HepG2 (cell line): ENCODE results near the gene CERS5. TPM values are rescaled to one million over a fixed set of nuclear protein-coding genes. Genes with fewer than 3 reads are reported as not detected.
A peak's percentile ranks its signal among the peaks of the same experiment; 100 is the strongest.

Source experiments
- BHLHE40 ChIP-seq: IDR thresholded peaks from 2 replicates; pipeline ENCODE4 v1.6.1; 2011; ENCODE audit warnings: low read length, improper control_type of control experiment
- FOXA3 ChIP-seq: IDR thresholded peaks from 2 replicates; pipeline ENCODE4 v1.6.1; 2016; ENCODE audit warnings: missing genetic modification reagents, missing compliant biosample characterization
- PRMT3 ChIP-seq: sonication (generic); formaldehyde crosslinking; IDR thresholded peaks from 2 replicates; pipeline ENCODE4 v1.8.1; 2022; ENCODE audit warnings: low read depth, mild to moderate bottlenecking, moderate library complexity, missing genetic modification reagents, borderline replicate concordance
- RFX5 ChIP-seq: IDR thresholded peaks from 2 replicates; pipeline ENCODE4 v1.6.1; 2011; ENCODE audit warnings: low read depth, low read length, improper control_type of control experiment
- SOX6 ChIP-seq, 2 experiments: fragments of 450-650 bp in 1 of 2; sonication (generic) in 1 of 2; formaldehyde crosslinking in 1 of 2; IDR thresholded peaks; 2 replicates each; pipeline versions ENCODE4 v1.4.0 to v1.6.1; 2017 to 2020; ENCODE audit warnings: antibody characterized with exemption in 1 of 2, mild to moderate bottlenecking in 1 of 2, missing genetic modification reagents in 1 of 2
- TCF12 ChIP-seq, 2 experiments: fragments of 450-650 bp in 1 of 2; sonication (generic) in 1 of 2; formaldehyde crosslinking in 1 of 2; IDR thresholded peaks; 2 replicates each; pipeline versions ENCODE4 v1.6.1 to v1.8.0; 2017 to 2022; ENCODE audit warnings: antibody characterized with exemption in 1 of 2, mild to moderate bottlenecking in 1 of 2, missing genetic modification reagents in 1 of 2, moderate library complexity in 1 of 2
- ZMYM3 ChIP-seq: sonication (generic); formaldehyde crosslinking; IDR thresholded peaks from 2 replicates; pipeline ENCODE4 v1.5.1; 2020; ENCODE audit warnings: mild to moderate bottlenecking, missing genetic modification reagents
- ZNF276 ChIP-seq: sonication (generic); formaldehyde crosslinking; IDR thresholded peaks from 2 replicates; pipeline ENCODE4 v1.4.0; 2020; ENCODE audit warnings: mild to moderate bottlenecking, low read depth, missing genetic modification reagents
- ZNF335 ChIP-seq: sonication (generic); formaldehyde crosslinking; IDR thresholded peaks from 2 replicates; pipeline ENCODE4 v1.4.0; 2020; ENCODE audit warnings: missing genetic modification reagents
- ZNF350 ChIP-seq: sonication (generic); formaldehyde crosslinking; IDR thresholded peaks from 2 replicates; pipeline ENCODE4 v1.4.0; 2020; ENCODE audit warnings: mild to moderate bottlenecking, low read depth, missing genetic modification reagents, borderline replicate concordance
- ZNF556 ChIP-seq: sonication (generic); formaldehyde crosslinking; IDR thresholded peaks from 2 replicates; pipeline ENCODE4 v1.4.0; 2020; ENCODE audit warnings: mild to moderate bottlenecking, missing genetic modification reagents, borderline replicate concordance
- ZNF775 ChIP-seq: sonication (generic); formaldehyde crosslinking; IDR thresholded peaks from 2 replicates; pipeline ENCODE4 v1.4.0; 2020; ENCODE audit warnings: missing genetic modification reagents, mild to moderate bottlenecking, moderate library complexity, borderline replicate concordance
- ZNF792 ChIP-seq: IDR thresholded peaks from 2 replicates; pipeline ENCODE4 v1.6.1; 2016
- polyA plus RNA-seq, 8 experiments: library from polyadenylated mRNA; depleted of rRNA in 3 of 8; stranded (reverse) in 7 of 8; unstranded in 1 of 8; fragments of >200 nt; fragmentation: Illumina TruSeq in 4 of 8; extraction: Trizol in 4 of 8; gene quantifications; 2 replicates each; pipeline versions ENCODE4 v1.2.1 to v1.2.3, GENCODE V29; 2011 to 2016; ENCODE audit warnings: low read depth in 4 of 8, missing spikeins in 1 of 8, mixed read lengths in 1 of 8; ENCODE audit not compliant: insufficient read depth in 1 of 8
- total RNA-seq, 5 experiments: library from RNA; depleted of rRNA; stranded (reverse); fragments of >200 nt; fragmentation: Illumina TruSeq; extraction: Trizol; gene quantifications; 2 replicates each; pipeline ENCODE4 v1.2.3, GENCODE V29; 2016; ENCODE audit warnings: low read depth in 1 of 5
- TF ChIP-seq, protein P1 (sequence below): sonication (generic); formaldehyde crosslinking; IDR thresholded peaks from 2 replicates; pipeline ENCODE4 v1.5.0; 2020; ENCODE audit warnings: mild to moderate bottlenecking, missing genetic modification reagents, borderline replicate concordance
- TF ChIP-seq, protein P2 (sequence below): IDR thresholded peaks from 2 replicates; pipeline ENCODE4 v1.6.1; 2016; ENCODE audit warnings: missing compliant biosample characterization, missing genetic modification reagents, borderline replicate concordance
- TF ChIP-seq, protein P3 (sequence below): IDR thresholded peaks from 2 replicates; pipeline ENCODE4 v1.6.1; 2016; ENCODE audit warnings: missing compliant biosample characterization, missing genetic modification reagents, borderline replicate concordance
- TF ChIP-seq, protein P4 (sequence below): sonication (generic); formaldehyde crosslinking; conservative IDR thresholded peaks from 2 replicates; pipeline ENCODE4 v1.4.0; 2020; ENCODE audit warnings: missing genetic modification reagents

The CERS5 gene
- total and polyA plus RNA-seq, 2 of the 13 experiments (the other 11 are each of a cell fraction or from before 2014, with no cell fraction given) = 22.3 to 48.8 TPM

DNA sequence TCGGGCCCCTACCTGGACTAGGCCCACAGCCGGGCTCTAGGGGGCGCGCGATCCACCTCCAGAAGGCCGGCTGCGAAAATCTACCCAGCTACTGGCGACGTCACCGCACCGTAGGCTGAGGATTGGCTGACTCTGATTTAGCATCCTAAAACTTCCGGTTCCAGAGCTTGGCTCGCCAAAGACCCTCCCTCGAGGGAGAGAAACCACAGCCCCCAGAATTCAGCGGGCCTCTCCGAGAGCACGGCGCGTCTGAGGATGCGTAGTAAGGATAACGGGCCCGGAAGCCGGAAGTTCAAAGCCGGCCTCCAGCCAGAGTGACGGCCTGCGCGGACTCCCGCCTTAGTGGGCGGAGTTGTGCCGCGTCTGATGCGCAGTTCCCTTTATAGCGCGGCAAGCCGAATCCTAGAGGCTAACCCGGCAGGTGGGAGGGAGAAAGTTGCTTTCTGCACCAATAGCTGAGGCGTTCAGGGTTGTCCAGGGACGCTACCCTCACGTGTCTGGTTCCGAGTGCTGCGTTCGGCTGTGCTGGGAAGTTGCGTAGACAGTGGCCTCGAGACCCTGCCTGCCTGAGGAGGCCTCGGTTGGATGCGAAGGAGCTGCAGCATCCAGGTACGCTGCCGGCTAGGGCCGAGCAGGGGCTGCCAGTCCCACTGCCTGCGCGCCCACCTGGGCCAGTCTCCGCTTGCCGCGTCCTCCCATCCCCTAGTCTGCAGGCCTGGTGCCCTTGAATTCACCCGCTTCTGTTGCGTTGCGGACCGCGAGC is 55.3 kb downstream of the CERS5 start, which contains the start of gene COX14 (continued):
- TF ChIP-seq PRMT3 (CRISPR knock-in tag) = no peak
- TF ChIP-seq ZNF775 (CRISPR knock-in tag) = no peak
- TF ChIP-seq ZNF350 (CRISPR knock-in tag) = peak; percentile 86
- peak; percentile 14; the same call in 1 of the 2 replicates for TF ChIP-seq FOXA3
- TF ChIP-seq ZNF792 (CRISPR knock-in tag) = no peak
- TF ChIP-seq BHLHE40 = peak; percentile 92
- 0 out of 2 replicates have a peak, but pooled peaks have one; percentile 57 for TF ChIP-seq ZNF556 (CRISPR knock-in tag)
- TF ChIP-seq, protein P1, sequence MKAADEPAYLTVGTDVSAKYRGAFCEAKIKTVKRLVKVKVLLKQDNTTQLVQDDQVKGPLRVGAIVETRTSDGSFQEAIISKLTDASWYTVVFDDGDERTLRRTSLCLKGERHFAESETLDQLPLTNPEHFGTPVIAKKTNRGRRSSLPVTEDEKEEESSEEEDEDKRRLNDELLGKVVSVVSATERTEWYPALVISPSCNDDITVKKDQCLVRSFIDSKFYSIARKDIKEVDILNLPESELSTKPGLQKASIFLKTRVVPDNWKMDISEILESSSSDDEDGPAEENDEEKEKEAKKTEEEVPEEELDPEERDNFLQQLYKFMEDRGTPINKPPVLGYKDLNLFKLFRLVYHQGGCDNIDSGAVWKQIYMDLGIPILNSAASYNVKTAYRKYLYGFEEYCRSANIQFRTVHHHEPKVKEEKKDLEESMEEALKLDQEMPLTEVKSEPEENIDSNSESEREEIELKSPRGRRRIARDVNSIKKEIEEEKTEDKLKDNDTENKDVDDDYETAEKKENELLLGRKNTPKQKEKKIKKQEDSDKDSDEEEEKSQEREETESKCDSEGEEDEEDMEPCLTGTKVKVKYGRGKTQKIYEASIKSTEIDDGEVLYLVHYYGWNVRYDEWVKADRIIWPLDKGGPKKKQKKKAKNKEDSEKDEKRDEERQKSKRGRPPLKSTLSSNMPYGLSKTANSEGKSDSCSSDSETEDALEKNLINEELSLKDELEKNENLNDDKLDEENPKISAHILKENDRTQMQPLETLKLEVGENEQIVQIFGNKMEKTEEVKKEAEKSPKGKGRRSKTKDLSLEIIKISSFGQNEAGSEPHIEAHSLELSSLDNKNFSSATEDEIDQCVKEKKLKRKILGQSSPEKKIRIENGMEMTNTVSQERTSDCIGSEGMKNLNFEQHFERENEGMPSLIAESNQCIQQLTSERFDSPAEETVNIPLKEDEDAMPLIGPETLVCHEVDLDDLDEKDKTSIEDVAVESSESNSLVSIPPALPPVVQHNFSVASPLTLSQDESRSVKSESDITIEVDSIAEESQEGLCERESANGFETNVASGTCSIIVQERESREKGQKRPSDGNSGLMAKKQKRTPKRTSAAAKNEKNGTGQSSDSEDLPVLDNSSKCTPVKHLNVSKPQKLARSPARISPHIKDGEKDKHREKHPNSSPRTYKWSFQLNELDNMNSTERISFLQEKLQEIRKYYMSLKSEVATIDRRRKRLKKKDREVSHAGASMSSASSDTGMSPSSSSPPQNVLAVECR (CRISPR knock-in tag) = peak; percentile 98
- TF ChIP-seq ZNF335 (CRISPR knock-in tag) = peak; percentile 42; the same call in 1 of the 2 replicates
- TF ChIP-seq ZNF276 = peak; percentile 83; the same call in 1 of the 2 replicates
- peak; percentile 100 for TF ChIP-seq RFX5
- TF ChIP-seq, protein P2, sequence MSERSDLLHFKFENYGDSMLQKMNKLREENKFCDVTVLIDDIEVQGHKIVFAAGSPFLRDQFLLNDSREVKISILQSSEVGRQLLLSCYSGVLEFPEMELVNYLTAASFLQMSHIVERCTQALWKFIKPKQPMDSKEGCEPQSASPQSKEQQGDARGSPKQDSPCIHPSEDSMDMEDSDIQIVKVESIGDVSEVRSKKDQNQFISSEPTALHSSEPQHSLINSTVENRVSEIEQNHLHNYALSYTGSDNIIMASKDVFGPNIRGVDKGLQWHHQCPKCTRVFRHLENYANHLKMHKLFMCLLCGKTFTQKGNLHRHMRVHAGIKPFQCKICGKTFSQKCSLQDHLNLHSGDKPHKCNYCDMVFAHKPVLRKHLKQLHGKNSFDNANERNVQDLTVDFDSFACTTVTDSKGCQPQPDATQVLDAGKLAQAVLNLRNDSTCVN = peak; percentile 10; the same call in 1 of the 2 replicates
- no peak for TF ChIP-seq SOX6 (IDR thresholded peaks at IDR 0.05)
- TF ChIP-seq SOX6 (CRISPR knock-in tag; IDR thresholded peaks at IDR 0.05) = peak; percentile 68
- no peak for TF ChIP-seq TCF12 (IDR thresholded peaks at IDR 0.05)
- TF ChIP-seq TCF12 (CRISPR knock-in tag; IDR thresholded peaks at IDR 0.05) = no peak
- peak; percentile 59; the same call in 1 of the 2 replicates for TF ChIP-seq ZMYM3
- TF ChIP-seq, protein P3, sequence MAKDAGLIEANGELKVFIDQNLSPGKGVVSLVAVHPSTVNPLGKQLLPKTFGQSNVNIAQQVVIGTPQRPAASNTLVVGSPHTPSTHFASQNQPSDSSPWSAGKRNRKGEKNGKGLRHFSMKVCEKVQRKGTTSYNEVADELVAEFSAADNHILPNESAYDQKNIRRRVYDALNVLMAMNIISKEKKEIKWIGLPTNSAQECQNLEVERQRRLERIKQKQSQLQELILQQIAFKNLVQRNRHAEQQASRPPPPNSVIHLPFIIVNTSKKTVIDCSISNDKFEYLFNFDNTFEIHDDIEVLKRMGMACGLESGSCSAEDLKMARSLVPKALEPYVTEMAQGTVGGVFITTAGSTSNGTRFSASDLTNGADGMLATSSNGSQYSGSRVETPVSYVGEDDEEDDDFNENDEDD (CRISPR knock-in tag) = peak; percentile 57; the same call in 1 of the 2 replicates
- TF ChIP-seq, protein P4, sequence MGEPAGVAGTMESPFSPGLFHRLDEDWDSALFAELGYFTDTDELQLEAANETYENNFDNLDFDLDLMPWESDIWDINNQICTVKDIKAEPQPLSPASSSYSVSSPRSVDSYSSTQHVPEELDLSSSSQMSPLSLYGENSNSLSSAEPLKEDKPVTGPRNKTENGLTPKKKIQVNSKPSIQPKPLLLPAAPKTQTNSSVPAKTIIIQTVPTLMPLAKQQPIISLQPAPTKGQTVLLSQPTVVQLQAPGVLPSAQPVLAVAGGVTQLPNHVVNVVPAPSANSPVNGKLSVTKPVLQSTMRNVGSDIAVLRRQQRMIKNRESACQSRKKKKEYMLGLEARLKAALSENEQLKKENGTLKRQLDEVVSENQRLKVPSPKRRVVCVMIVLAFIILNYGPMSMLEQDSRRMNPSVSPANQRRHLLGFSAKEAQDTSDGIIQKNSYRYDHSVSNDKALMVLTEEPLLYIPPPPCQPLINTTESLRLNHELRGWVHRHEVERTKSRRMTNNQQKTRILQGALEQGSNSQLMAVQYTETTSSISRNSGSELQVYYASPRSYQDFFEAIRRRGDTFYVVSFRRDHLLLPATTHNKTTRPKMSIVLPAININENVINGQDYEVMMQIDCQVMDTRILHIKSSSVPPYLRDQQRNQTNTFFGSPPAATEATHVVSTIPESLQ (CRISPR knock-in tag) = no peak
